ENCODE data around the gene SPSB1.

The SPSB1 gene

GRCh38 chr1:9328715-9329114, 36.0 kb downstream of the SPSB1 start:
- H3K4me3 ChIP-seq: no peak overlapping the region
- DNase-seq (ENCODE audit: low spot score in 2 of 2): no peak
- no peaks in the 10 kb centered on the region for H3K27me3 ChIP-seq (ENCODE audit: low read depth)
- in situ Hi-C loops (cut with MboI; ENCODE audit: low sequenced_read_pairs): no loop called here
- H3K9me3 ChIP-seq: no peaks in the 10 kb centered on the region
- no peaks in the 10 kb centered on the region for H3K4me1 ChIP-seq
- no peaks in the 10 kb centered on the region for H3K36me3 ChIP-seq (replicated peaks)

- Histone ChIP-seq H3K4me3 (no peak overlapping the region), H3K9me3 (no peaks in the 10 kb centered on the region), H3K27me3 (ENCODE audit: low read depth) (no peaks in the 10 kb centered on the region), H3K4me1 (no peaks in the 10 kb centered on the region), H3K36me3 (replicated peaks) (no peaks in the 10 kb centered on the region)
- in situ Hi-C loops (cut with MboI; ENCODE audit: low sequenced_read_pairs): no loop called here
- no peak for DNase-seq (ENCODE audit: low spot score in 2 of 2)
Observed at GRCh38 chr1:9331016-9331415, 38.3 kb downstream of the SPSB1 start.

GRCh38 chr1:9331558-9332346, 39.1 kb downstream of the SPSB1 start:
- no peaks in the 10 kb centered on the region for H3K27me3 ChIP-seq (ENCODE audit: low read depth)
- in situ Hi-C loops (cut with MboI; ENCODE audit: low sequenced_read_pairs): no loop called here
- no peaks in the 10 kb centered on the region for H3K4me1 ChIP-seq
- no peaks in the 10 kb centered on the region for H3K36me3 ChIP-seq (replicated peaks)
- DNase-seq (ENCODE audit: low spot score in 2 of 2): no peak
- H3K4me3 ChIP-seq: no peak overlapping the region
- H3K9me3 ChIP-seq: no peaks in the 10 kb centered on the region

GRCh38 chr1:9332513-9333143, 39.9 kb downstream of the SPSB1 start:
- no peak for DNase-seq (ENCODE audit: low spot score in 2 of 2)
- in situ Hi-C loops (cut with MboI; ENCODE audit: low sequenced_read_pairs): no loop called here
- H3K9me3 ChIP-seq: no peaks in the 10 kb centered on the region
- H3K4me3 ChIP-seq: no peak overlapping the region
- H3K27me3 ChIP-seq (ENCODE audit: low read depth): no peaks in the 10 kb centered on the region
- no peaks in the 10 kb centered on the region for H3K4me1 ChIP-seq
- H3K36me3 ChIP-seq (replicated peaks): no peaks in the 10 kb centered on the region

- no peaks in the 10 kb centered on the region for H3K27me3 ChIP-seq (ENCODE audit: low read depth)
- DNase-seq (ENCODE audit: low spot score in 2 of 2): no peak
- H3K4me3 ChIP-seq: no peak overlapping the region
- no peaks in the 10 kb centered on the region for H3K4me1 ChIP-seq
- no peaks in the 10 kb centered on the region for H3K36me3 ChIP-seq (replicated peaks)
- in situ Hi-C loops (cut with MboI; ENCODE audit: low sequenced_read_pairs): no loop called here
- H3K9me3 ChIP-seq: no peaks in the 10 kb centered on the region
Observed at GRCh38 chr1:9338397-9339246, 45.9 kb downstream of the SPSB1 start.

- H3K27me3 ChIP-seq (ENCODE audit: low read depth): no peaks in the 10 kb centered on the region
- DNase-seq (ENCODE audit: low spot score in 2 of 2): no peak
- in situ Hi-C loops (cut with MboI; ENCODE audit: low sequenced_read_pairs): no loop called here
- H3K4me1 ChIP-seq: no peaks in the 10 kb centered on the region
- H3K36me3 ChIP-seq (replicated peaks): no peaks in the 10 kb centered on the region
- H3K4me3 ChIP-seq: no peak overlapping the region
- H3K9me3 ChIP-seq: no peaks in the 10 kb centered on the region
Observed at GRCh38 chr1:9340172-9340854, 47.6 kb downstream of the SPSB1 start.

GRCh38 chr1:9340864-9341263, 48.2 kb downstream of the SPSB1 start:
- Histone ChIP-seq H3K27me3 (ENCODE audit: low read depth) (no peaks in the 10 kb centered on the region), H3K9me3 (no peaks in the 10 kb centered on the region), H3K4me3 (no peak overlapping the region), H3K4me1 (no peaks in the 10 kb centered on the region), H3K36me3 (replicated peaks) (no peaks in the 10 kb centered on the region)
- no peak for DNase-seq (ENCODE audit: low spot score in 2 of 2)
- in situ Hi-C loops (cut with MboI; ENCODE audit: low sequenced_read_pairs): no loop called here

- in situ Hi-C loops (cut with MboI; ENCODE audit: low sequenced_read_pairs): no loop called here
- no peaks in the 10 kb centered on the region for H3K9me3 ChIP-seq
- no peaks in the 10 kb centered on the region for H3K27me3 ChIP-seq (ENCODE audit: low read depth)
Observed at GRCh38 chr1:9341301-9341845, 48.7 kb downstream of the SPSB1 start.

GRCh38 chr1:9343269-9343668, 50.6 kb downstream of the SPSB1 start:
- no peaks in the 10 kb centered on the region for H3K36me3 ChIP-seq (replicated peaks)
- in situ Hi-C loops (cut with MboI; ENCODE audit: low sequenced_read_pairs): no loop called here
- DNase-seq (ENCODE audit: low spot score in 2 of 2): no peak
- H3K9me3 ChIP-seq: no peaks in the 10 kb centered on the region
- no peak overlapping the region for H3K4me3 ChIP-seq
- H3K4me1 ChIP-seq: peaks cover 9% of the 10 kb centered on the region
- no peaks in the 10 kb centered on the region for H3K27me3 ChIP-seq (ENCODE audit: low read depth)

More at GRCh38 chr1:9341301-9341845, 48.7 kb downstream of the SPSB1 start:
- Histone ChIP-seq H3K4me1 (no peaks in the 10 kb centered on the region), H3K36me3 (replicated peaks) (no peaks in the 10 kb centered on the region), H3K4me3 (no peak overlapping the region)
- no peak for DNase-seq (ENCODE audit: low spot score in 2 of 2)

- H3K36me3 ChIP-seq (replicated peaks): no peaks in the 10 kb centered on the region
- no peaks in the 10 kb centered on the region for H3K27me3 ChIP-seq (ENCODE audit: low read depth)
- DNase-seq (ENCODE audit: low spot score in 2 of 2): no peak
- H3K4me1 ChIP-seq: peaks cover 9% of the 10 kb centered on the region
- in situ Hi-C loops (cut with MboI; ENCODE audit: low sequenced_read_pairs): no loop called here
- H3K9me3 ChIP-seq: no peaks in the 10 kb centered on the region
- no peak overlapping the region for H3K4me3 ChIP-seq
Observed at GRCh38 chr1:9344426-9345200, 51.9 kb downstream of the SPSB1 start.

- Histone ChIP-seq H3K27me3 (ENCODE audit: low read depth) (no peaks in the 10 kb centered on the region), H3K4me3 (no peak overlapping the region), H3K4me1 (peaks cover 9% of the 10 kb centered on the region), H3K36me3 (replicated peaks) (no peaks in the 10 kb centered on the region), H3K9me3 (no peaks in the 10 kb centered on the region)
- in situ Hi-C loops (cut with MboI; ENCODE audit: low sequenced_read_pairs): no loop called here
- no peak for DNase-seq (ENCODE audit: low spot score in 2 of 2)
Observed at GRCh38 chr1:9345471-9345870, 52.8 kb downstream of the SPSB1 start.

GRCh38 chr1:9345922-9346321, 53.2 kb downstream of the SPSB1 start:
- Histone ChIP-seq H3K27me3 (ENCODE audit: low read depth) (no peaks in the 10 kb centered on the region), H3K9me3 (no peaks in the 10 kb centered on the region), H3K4me1 (peaks cover 9% of the 10 kb centered on the region), H3K36me3 (replicated peaks) (no peaks in the 10 kb centered on the region), H3K4me3 (no peak overlapping the region)
- in situ Hi-C loops (cut with MboI; ENCODE audit: low sequenced_read_pairs): no loop called here
- no peak for DNase-seq (ENCODE audit: low spot score in 2 of 2)

- no peak for DNase-seq (ENCODE audit: low spot score in 2 of 2)
- peaks cover 9% of the 10 kb centered on the region for H3K4me1 ChIP-seq
- H3K9me3 ChIP-seq: no peaks in the 10 kb centered on the region
- no peaks in the 10 kb centered on the region for H3K36me3 ChIP-seq (replicated peaks)
- no peaks in the 10 kb centered on the region for H3K27me3 ChIP-seq (ENCODE audit: low read depth)
- H3K4me3 ChIP-seq: no peak overlapping the region
- in situ Hi-C loops (cut with MboI; ENCODE audit: low sequenced_read_pairs): no loop called here
Observed at GRCh38 chr1:9346566-9346965, 53.9 kb downstream of the SPSB1 start.
